HS-27A (cell line): ENCODE data around the gene NNT.
"Not testable (repeated sequence)": the region's sequence is repeated elsewhere in the genome, so short reads cannot be mapped to it uniquely, and the experiment has no call there.

Source experiments
- DNase-seq: peaks from one replicate; pipeline ENCODE4 v3.0.0-alpha.2; 2012; ENCODE audit warnings: low read depth, missing footprints

The NNT gene

DNA sequence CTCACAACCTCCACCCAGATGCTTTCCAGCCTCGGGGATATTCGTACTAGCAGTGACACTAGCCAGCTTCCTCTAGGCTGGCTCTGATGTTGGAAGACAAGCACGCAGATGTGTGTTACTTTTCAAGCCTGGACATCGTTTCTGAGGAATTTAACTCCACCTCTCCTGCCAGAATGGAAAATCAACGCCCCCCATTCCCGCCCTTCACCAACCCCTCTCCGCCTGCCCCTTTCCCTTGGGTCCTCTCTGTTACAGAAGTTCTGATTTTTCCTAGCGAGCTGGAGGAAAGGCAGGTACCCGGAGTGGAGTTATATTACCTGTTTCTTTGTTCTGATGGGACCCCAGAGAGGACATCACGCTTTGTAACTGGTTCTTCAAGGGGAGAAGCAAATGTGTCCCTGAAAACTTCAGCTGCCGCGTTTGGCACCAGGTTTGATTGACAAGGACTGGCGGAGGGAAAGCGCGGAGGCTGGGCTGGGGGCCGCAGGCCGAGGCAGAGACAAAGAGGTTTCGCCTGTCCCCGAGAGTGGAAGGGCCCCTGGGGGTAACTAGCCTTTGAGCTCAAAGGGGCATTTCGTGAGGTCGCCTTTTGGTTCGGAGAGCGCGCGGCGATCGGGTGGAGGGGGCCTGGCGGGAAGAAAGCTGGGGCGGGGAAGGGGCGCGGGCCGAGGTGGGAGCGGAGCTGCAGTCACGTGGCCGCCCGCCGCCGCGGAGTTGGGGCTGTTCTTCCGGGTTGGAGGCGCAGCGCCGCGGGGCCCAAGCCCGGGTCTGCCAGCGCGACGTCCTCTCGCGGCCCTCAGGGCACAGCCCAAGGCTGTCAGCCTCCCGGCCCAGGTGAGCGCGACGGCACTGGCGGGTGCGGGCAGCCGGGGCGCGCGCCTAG lies at the start of gene NNT:
Gene NNT (plus strand): TSS at position 720 of the 883 bp plus-strand sequence. CDS start 6,016 bp downstream, outside the sequence.
- DNase-seq: peak; percentile 34

DNA sequence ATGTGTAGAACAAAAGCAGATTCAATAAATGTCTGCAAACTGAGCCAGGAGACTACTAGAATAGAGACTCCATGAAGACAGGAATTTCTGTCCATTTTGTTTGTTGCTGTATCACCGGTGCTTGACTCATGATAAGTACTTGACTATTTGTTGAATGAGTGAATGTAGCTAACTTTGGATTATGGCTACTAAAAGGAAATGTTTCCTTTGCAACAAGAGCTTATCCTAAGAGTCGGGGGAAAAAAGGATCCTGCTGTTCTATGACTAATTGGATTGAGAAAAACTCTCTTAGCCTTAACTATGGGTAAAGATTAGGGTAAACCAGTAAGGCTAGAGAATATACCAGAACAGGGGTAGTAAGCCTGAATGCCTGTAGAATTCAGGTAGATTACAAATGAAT lies 49.6 kb upstream of the NNT start:
- no peak for DNase-seq

DNA sequence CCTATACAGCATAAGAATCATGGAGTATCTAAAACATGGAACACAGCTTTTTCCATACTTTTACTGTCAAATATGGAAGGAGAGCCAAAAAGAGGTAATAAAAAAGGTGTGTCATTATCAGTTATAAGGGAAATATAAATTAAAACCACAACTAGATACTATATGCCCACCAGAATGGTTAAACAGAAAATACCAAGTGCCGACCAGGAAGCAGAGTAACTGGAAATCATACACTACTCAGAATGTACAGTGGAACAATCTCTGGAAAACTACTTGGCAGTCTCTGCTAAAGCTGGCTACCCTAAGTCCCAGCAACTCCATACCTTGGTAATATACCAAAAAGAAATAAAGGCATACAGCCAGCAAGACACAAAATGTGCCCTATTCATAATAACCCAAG lies 48.5 kb upstream of the NNT start:
- DNase-seq: no peak

DNA sequence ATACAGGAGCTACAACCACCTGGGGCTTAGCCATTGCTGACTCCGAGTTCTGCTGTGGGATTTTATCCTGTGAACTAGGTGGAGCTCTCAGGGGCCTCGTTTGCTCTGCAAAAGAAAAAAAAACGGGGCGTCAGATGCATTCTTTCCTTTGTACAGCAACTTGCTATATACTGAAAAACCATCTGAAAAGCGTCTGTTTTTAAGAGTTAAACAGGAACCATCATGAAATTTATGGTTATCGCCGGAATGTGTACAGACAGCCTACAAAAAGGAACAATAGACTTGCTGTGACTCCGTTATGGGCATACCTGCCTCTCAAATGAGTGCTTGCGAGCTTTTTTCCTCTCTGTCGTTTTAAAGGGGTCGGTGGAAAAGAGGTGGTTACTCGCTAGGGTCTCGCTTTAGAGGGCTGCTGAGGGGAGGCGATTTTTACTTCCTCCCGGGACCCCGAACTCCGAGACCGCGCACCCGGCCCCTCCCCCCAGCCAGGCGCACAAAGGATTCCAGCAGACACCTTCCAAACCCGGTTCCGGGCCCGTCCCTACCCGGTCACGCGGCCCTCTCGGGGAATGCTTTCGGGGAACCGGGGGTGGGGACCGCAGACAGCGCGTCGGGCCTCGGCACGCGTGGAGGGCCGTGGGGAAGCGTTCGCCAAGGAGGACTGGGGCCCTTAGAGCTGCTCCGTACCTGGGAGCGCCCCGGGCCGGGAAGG lies 46.9 kb upstream of the NNT start:
- peak; percentile 35 for DNase-seq

DNA sequence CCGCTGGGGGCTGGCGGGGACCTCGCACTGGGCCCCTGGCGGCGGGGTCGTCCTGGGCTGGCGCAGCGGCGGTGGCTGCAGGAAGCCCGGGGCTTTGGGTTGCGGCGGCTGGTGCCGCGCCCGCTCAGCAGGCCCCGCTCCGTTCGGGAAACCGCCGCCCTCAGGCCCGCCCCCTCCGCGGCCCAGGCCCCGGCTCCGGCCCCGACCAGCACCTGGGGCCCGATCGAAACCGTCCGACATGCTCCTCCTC lies 46.4 kb upstream of the NNT start:
- DNase-seq: not testable (repeated sequence)

DNA sequence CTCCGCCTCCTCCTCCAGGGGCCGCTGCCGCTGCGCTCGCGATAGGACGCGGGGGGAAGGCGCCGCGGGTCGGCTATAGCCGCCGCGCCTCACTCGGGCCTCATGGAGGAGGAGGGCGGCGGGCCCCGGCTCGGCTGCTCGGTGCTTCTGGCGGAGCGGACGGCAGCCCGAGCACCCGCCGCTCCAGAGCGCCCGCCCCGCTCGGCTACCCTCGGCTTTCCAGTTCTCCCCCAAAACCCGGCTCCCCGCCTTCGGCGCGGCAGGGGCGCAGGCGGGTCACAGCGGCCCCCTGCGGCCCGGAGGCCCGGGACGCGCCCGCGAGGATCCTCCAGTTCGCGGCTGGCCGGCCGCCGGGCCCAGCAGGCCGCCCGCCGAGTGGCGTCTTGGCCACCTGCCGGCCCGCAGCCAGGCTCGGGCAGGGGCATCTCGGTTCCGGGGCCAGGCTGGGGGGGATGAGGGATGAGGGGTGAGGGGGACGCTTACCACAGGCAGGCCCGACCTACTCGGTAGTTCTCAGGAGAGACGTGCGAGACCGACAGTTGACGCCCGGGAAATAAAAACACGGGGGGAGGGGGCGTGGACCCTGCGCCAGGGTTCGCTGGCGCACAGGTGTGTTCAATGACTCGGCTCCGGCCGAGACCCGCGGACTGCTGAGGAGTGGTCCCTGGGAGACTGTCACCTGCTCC lies 46.0 kb upstream of the NNT start, which contains the start of gene PAIP1:
Gene PAIP1 (minus strand): TSS at position 221 of the 686 bp plus-strand sequence. CDS start 231 bp downstream, outside the sequence.
- DNase-seq: peak; percentile 54

DNA sequence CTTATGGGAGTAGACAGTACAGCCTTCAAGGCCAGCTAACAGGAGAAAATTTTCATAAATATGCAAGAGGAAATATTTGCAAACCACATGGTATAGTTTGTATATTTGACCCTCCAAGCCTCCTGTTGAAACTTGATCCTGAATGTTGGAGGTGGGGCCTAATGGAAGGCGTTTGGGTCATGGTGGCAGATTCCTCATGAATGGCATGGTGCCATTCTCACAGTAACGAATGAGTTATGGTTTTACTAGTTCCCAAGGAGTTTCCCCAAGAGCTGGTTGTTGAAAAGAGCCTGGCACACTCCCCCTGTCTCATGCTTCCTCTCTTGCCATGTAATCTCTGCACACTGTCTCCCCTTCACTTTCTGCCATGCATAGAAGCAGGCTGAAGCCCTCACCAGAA lies 42.9 kb upstream of the NNT start:
- DNase-seq: peak; percentile 64

DNA sequence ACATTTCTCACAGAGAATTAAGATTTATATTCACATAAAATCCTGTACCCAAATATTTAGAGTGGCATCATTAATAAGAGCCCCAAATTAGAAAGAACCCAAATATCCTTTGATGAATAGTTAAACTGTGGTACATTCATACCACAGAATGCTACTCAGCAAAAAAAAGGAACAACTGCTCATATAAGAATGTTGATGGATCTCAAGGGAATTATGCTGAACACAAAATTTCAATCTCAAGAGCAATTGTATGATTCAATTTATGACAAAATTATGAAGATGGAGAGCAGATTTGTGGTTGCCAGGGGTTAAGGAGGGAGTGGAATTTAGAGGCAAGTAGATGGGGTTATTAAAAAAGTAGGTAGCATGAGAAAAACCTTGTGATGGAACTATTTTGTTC lies 41.6 kb upstream of the NNT start:
- DNase-seq: no peak

DNA sequence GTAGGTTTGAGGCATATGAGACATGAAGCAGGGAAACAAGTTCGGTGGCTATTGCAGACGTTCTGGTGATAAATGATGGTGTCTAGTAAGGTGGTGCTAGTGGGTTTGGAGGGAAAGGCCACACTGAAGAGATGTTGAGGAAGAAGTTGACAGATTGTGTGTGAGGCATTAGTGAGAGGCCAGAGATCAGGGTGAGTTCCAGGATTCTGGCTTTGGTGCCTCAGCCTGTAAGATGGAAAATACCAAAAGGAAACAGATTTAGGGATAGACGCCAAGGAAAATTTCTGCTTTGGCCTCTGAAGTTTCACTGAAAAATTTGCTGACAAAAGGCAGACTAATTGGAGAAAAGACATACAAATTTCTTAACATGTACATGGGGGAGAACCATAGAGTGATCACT lies 39.7 kb upstream of the NNT start:
- DNase-seq: no peak

DNA sequence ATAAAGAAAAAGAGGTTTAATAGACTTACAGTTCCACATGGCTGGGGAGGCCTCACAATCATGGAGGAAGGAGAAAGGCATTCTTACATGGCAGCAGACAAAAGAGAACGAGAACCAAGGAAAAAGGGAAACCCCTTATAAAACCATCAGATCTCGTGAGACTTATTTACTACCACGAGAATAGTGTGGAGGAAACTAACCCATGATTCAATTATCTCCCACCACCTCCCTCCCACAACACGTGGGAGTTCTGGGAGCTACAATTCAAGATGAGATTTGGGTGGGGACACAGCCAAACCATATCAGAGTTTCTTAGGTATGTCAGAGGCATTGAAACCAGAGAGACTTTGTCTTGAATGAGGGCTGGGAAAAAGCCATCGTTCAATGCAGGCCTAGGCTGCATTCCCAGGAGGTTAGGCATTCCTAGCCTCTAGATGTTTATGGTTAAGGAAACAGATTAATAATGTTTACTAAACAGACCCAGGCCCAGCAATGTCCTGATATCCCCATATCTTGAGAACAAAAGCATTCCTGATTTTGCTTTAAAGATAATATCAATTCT lies 38.6 kb upstream of the NNT start:
- no peak for DNase-seq

DNA sequence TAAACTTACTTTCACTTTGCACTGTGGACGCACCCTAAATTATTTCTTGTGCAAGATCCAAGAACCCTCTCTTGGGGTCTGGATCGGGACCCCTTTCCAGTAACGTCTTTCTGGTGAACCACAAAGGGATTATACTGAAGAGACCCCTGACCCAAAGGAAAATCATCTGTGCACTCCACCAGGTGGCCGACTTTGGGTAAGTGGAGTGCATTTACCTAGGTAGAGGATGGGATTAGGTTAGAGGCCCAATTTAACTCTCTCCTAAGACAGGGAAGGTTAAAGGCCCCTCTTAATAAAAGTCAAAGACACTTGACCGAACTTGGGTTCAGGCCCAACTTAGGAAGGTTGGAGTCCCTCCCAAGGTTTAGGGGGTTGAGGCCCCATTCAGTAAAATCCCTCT lies 37.9 kb upstream of the NNT start:
- DNase-seq: no peak

DNA sequence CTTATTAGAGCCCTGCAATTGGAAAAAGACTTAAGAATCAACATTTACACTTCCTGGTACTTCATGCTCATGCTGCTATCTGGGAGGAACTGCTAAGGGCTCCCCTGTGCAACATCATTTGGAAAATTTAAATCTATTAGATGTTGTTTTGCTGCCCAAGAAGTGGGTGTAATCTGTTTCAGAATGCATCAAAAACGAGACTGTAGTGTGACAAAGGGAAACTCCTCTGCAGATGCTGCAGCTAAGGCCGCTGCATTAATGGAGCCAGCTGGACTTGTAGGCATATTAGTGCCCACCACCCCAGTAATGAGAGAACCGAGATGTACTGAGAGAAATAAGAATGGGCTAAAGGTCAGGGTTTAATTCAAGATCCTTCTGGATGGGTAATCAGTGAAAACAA lies 35.0 kb upstream of the NNT start:
- DNase-seq: no peak

DNA sequence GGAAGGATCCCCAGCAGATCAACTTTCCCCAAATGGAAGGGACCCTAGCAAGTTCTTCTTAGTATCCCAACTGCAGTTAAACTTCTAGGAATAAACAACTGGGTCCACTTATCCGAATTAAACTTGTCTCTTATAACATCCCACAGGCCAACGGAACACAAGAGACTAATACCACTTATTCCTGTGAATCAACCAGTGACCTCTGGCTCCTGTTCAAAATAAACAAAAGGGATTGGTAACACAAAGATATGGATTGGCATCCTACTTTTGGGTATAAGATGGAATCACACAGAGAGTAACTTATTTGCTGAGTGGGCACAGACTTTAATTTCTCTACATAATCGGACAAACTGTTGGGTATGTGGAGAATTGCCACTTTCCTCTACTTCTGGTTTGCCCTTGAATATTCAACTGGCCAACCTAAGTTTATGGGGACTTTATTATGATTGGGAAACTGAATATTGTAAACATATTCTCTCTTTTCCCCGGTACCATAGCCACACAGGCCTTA lies 33.7 kb upstream of the NNT start:
- DNase-seq: no peak

DNA sequence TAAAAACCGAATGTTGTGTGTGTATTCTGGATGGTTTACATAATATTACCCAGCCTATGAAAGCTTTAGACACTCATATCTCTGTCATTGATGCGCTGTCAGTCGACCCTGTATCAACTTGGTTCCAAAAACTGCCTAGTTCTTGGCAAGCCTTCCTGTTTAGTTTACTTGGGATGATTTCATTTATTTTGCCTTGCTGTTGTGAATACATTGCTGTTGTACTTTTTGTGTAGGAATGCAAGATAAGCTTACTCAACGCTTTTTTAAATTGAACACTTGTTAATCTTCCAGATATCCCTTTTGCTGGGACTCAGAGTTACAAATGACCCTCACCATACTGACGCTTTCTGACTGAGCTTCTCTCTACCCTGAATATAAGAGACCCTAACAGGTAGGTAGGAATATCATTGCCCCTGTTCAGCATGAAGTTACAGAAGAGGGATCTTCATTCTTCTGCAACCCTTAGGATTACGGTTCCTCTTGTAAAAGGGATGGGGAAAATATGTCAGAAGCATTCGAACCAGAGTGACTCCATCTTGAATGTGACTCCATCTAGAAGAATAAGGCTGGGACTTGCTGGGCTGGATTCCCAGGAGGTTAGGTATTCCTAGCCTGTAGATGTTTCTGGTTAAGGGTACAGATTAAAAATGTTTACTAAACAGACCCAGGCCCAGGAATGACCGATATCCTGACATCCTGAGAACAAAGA lies 32.4 kb upstream of the NNT start:
- DNase-seq: no peak

DNA sequence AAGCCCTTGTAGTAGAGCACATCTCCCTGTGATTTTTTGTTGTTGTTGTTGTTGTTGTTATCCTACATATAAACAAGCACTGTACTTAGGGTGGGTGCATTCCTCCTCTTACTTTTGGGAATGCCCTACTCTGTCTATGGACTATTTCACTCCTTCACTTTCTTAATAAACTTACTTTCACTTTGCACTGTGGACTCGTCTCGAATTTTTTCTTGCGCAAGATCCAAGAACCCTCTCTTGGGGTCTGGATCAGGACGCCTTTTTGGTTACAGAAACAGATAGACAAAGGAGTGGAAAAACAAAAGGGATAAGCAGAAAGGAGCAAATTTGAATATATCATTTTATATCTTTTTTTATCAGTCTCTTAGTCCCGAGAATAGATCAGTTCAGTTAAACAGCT lies 31.7 kb upstream of the NNT start:
- no peak for DNase-seq

DNA sequence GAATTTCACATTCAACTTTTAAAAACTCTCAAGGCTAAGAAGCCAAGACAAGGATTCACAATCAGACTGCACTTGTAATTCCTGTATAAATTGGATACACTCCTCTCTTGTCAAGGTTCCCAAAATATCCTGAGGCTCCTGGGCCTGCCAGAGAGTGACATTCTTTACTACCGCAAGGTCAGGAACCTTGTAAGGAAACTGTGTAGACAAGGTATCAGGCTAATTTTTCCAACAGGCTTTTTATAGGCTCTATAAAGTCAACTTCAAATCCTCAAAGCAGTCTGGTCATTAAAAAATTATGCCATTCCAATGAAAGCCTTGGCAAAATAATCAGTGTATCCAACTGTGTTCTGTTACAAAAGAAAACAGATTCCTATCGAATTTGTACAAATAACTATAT lies 30.6 kb upstream of the NNT start:
- no peak for DNase-seq

DNA sequence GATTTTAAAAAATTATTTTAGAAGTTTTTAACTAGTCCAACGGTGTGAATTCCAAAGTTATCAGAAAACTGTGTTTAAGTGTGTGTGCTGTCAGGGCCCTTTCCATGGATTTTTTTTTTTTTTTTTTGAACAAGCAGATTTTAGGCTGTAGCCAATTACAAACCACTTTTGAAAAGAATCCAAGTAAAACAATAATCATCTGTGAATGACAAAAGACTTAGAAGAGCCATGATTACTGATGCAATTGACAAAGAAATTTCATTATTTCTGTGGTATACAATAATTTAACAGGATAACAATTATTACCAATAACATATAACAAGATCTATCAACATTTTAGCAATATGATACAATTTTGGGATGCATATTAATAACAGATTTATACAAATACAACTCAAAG lies 29.9 kb upstream of the NNT start:
- DNase-seq: no peak

DNA sequence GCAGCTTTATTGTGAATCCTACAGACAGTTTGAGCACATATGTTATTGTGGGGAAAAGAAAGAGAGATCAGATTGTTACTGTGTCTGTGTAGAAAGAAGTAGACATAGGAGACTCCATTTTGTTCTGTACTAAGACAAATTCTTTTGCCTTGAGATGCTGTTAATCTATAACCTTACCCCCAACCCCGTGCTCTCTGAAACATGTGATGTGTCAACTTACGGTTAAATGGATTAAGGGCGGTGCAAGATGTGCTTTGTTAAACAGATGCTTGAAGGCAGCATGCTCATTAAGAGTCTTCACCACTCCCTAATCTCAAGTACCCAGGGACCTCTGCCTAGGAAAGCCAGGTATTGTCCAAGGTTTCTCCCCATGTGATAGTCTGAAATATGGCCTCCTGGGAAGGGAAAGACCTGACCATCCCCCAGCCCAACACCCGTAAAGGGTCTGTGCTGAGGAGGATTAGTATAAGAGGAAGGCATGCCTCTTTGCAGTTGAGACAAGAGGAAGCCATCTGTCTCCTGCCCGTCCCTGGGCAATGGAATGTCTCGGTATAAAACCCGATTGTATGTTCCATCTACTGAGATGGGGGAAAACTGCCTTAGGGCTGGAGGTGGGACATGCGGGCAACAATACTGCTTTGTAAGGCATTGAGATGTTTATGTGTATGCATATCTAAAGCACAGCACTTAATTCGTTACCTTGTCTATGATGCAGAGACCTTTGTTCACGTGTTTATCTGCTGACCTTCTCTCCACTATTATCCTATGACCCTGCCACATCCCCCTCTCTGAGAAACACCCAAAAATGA lies 22.4 kb upstream of the NNT start:
- DNase-seq: not testable (repeated sequence)

DNA sequence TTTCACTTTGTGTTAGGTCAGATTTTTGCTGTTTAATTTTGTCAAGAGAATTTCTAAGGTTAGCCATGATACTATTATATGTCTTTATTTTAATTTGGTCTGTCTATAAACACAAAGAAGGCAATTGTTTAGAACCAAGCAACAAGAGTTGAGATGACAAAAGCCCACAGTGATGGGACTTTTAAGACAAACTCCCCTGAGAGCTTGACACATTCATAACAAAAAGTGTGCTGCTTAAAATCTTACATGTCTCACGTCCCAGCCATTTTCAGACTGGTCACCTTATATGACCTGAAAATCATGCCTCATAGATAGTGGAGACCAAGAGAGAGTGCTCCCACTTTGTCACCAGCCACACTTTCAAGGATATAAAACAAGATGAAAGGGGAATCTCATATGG lies 21.6 kb upstream of the NNT start:
- DNase-seq: no peak

DNA sequence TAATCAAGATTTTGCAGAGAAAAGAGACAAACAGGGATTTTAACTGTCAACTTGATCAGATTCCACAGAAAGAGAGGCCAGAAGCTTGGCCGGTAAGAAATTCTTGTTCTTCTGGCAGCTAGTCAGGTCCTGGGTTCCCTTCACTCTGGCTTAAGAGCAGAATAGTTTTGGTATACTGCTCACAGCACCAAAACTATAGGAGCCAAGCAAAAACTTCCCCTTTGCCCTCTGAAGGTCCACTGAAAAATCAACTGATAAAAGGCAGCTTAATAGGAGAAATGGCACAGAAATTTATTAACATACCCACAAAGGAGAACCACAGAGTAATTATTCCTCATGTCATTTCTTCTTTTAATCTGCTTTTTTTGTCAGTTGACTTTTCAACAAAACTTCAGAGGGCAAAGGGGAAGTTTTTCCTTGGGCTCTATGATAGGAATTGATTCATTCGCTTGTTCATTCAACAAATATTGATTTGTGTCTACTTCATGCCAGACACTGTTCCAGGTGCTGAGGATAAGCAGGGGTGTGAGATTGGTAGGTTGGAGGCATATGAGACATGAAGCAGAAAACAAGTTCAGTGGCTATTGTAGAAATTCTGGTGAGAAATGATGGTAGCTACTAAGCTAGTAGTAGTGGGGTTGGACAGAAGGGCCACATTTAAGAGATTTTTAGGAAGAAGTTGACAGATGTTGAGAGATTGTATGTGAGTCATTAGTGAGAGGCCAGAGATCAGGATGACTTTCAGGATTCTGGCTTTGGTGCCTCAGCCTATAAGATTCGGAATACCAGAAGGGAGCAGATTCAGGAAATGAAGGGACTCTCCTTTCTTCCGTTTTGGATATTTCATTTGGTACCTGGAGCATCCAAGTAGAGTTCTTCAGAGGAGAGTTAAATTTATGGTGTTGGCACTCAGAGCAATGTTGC lies 20.6 kb upstream of the NNT start:
- DNase-seq: no peak
